Left lung (tissue), 10 donors: ENCODE measurements around the gene MGMT. TPM values are rescaled to one million over a fixed set of nuclear protein-coding genes. Genes with fewer than 3 reads are reported as not detected.

Source experiments
- ATAC-seq: fragments of 200-7000 bp; cut with Tn5 transposase; one replicate; pipeline ENCODE4 v1.9.1; 2020; ENCODE audit warnings: moderate library complexity
- DNase-seq, 4 donors: peaks; one replicate each; pipeline ENCODE4 v3.0.0-alpha.2; 2013 to 2020
- H3K27ac ChIP-seq, 2 donors: fragments of 200-600 bp; sonication (generic) in 1 of 2; one replicate each; pipeline versions ENCODE4 v1.5.0 to v1.8.0; 2020 to 2021
- H3K27me3 ChIP-seq, 2 donors: fragments of 200-600 bp; sonication (generic) in 1 of 2; one replicate each; pipeline versions ENCODE4 v1.5.0 to v1.8.0; 2020 to 2021
- H3K36me3 ChIP-seq, 2 donors: fragments of 200-600 bp; sonication (generic) in 1 of 2; one replicate each; pipeline versions ENCODE4 v1.5.0 to v1.8.0; 2020 to 2021
- H3K4me1 ChIP-seq, 2 donors: fragments of 200-600 bp; one replicate each; pipeline ENCODE4 v1.8.0; 2021
- H3K4me3 ChIP-seq, 2 donors: fragments of 200-600 bp; sonication (generic) in 1 of 2; one replicate each; pipeline versions ENCODE4 v1.5.0 to v1.8.0; 2020 to 2021; ENCODE audit warnings: mild to moderate bottlenecking in 1 of 2
- H3K9me3 ChIP-seq, 2 donors: fragments of 200-600 bp; sonication (generic) in 1 of 2; one replicate each; pipeline versions ENCODE4 v1.5.0 to v1.8.0; 2020 to 2021
- CTCF ChIP-seq, 2 donors: fragments of 200-600 bp; sonication (generic) in 1 of 2; IDR thresholded peaks; one replicate each; pipeline versions ENCODE4 v1.5.0 to v1.8.0; 2021; ENCODE audit warnings: antibody characterized with exemption in 2 of 2
- intact Hi-C, 2 donors: fragments of 100-400 bp; cut with DNase I; formaldehyde crosslinking; loops; one replicate each; pipeline versions ENCODE4 v1.11.2 to v1.14.2; 2022
- polyA plus RNA-seq, 6 donors: library from polyadenylated mRNA; unstranded; fragments of 120-200 nt; gene quantifications; one replicate each; pipeline ENCODE4 v1.2.1, GENCODE V29; 2013; ENCODE audit not compliant: insufficient read length in 6 of 6
- total RNA-seq, 2 donors: library from RNA; stranded (reverse); fragmentation: NEBNext Ultra II Directional; extraction: Animal tissue kit (Norgen Biotek cat#: 25700); gene quantifications; one replicate each; pipeline ENCODE4 v1.2.1, GENCODE V29; 2021
- donor health status: DM: no; HTN: yes; CAD: no.
- donor health status: DM: no; HTN: no; CAD: no.

The MGMT gene
- total and polyA plus RNA-seq, 8 donors, result 13.1 to 25.5 (median 17.0) TPM

GRCh38 chr10:129717816-129718547 lies 250.9 kb downstream of the MGMT start:
- Histone ChIP-seq H3K27me3 (no peaks in the 10 kb centered on the region), H3K27ac (no peak overlapping the region), H3K4me3 (no peak overlapping the region), H3K4me1 (no peaks in the 10 kb centered on the region), H3K36me3 (peaks cover 0 to 3% of the 10 kb centered on the region in 2 donors), H3K9me3 (peaks cover 0 to 15% of the 10 kb centered on the region in 2 donors)
- ATAC-seq (no peak), DNase-seq (no peak)
- TF ChIP-seq CTCF (IDR thresholded peaks at IDR 0.05), result no peak
- intact Hi-C loops, result no loop called here

GRCh38 chr10:129718548-129719414 lies 251.7 kb downstream of the MGMT start:
- Histone ChIP-seq H3K4me3 (no peak overlapping the region), H3K9me3 (peaks cover 0 to 15% of the 10 kb centered on the region in 2 donors), H3K27me3 (no peaks in the 10 kb centered on the region), H3K27ac (no peak overlapping the region), H3K36me3 (peaks cover 0 to 3% of the 10 kb centered on the region in 2 donors), H3K4me1 (no peaks in the 10 kb centered on the region)
- no peak for TF ChIP-seq CTCF (IDR thresholded peaks at IDR 0.05)
- ATAC-seq (no peak), DNase-seq (no peak)
- intact Hi-C loops, result no loop called here

GRCh38 chr10:129719415-129719739 lies 252.3 kb downstream of the MGMT start:
- TF ChIP-seq CTCF (IDR thresholded peaks at IDR 0.05), result no peak
- no peaks in the 10 kb centered on the region for H3K4me1 ChIP-seq
- H3K36me3 ChIP-seq, result peaks cover 0 to 3% of the 10 kb centered on the region in 2 donors
- no peaks in the 10 kb centered on the region for H3K27me3 ChIP-seq
- H3K4me3 ChIP-seq, result no peak overlapping the region
- DNase-seq (no peak), ATAC-seq (no peak)
- H3K27ac ChIP-seq, result no peak overlapping the region
- intact Hi-C loops, result no loop called here
- H3K9me3 ChIP-seq, result peaks cover 0 to 15% of the 10 kb centered on the region in 2 donors

- Histone ChIP-seq H3K4me1 (no peaks in the 10 kb centered on the region), H3K27ac (no peak overlapping the region), H3K36me3 (peaks cover 0 to 3% of the 10 kb centered on the region in 2 donors), H3K9me3 (peaks cover 0 to 15% of the 10 kb centered on the region in 2 donors), H3K27me3 (no peaks in the 10 kb centered on the region), H3K4me3 (no peak overlapping the region)
- intact Hi-C loops, result no loop called here
- ATAC-seq (no peak), DNase-seq (no peak)
- no peak for TF ChIP-seq CTCF (IDR thresholded peaks at IDR 0.05)
These were observed 253.0 kb downstream of the MGMT start for GRCh38 chr10:129719889-129720590.

GRCh38 chr10:129725011-129725410 lies 258.0 kb downstream of the MGMT start:
- no peak for ATAC-seq
- no peaks in the 10 kb centered on the region for H3K27me3 ChIP-seq
- peaks cover 0 to 3% of the 10 kb centered on the region in 2 donors for H3K36me3 ChIP-seq

More at GRCh38 chr10:129725011-129725410, 258.0 kb downstream of the MGMT start:
- Histone ChIP-seq H3K27ac (no peak overlapping the region), H3K9me3 (peaks cover 0 to 27% of the 10 kb centered on the region in 2 donors), H3K4me1 (no peaks in the 10 kb centered on the region), H3K4me3 (no peak overlapping the region)
- TF ChIP-seq CTCF (IDR thresholded peaks at IDR 0.05), result no peak
- no peak for DNase-seq
- intact Hi-C loops, result no loop called here
